Vagina (tissue), 2 donors: ENCODE results near the gene CCNE1. TPM values are rescaled to one million over a fixed set of nuclear protein-coding genes. Genes with fewer than 3 reads are reported as not detected.
"Not testable (repeated sequence)": the region's sequence is repeated elsewhere in the genome, so short reads cannot be mapped to it uniquely, and the experiment has no call there.

ENCODE experiments used
- DNase-seq, 2 donors: peaks; one replicate each; pipeline ENCODE4 v3.0.0-alpha.2; 2017; ENCODE audit errors: extremely low spot score in 2 of 2
- H3K27ac ChIP-seq: fragments of 200-600 bp; sonication (generic); one replicate; pipeline ENCODE4 v1.5.1; 2019
- H3K27me3 ChIP-seq: fragments of 200-600 bp; sonication (generic); one replicate; pipeline ENCODE4 v1.5.1; 2019
- H3K36me3 ChIP-seq, 2 donors: fragments of 200-600 bp; sonication (generic); one replicate each; pipeline ENCODE4 v1.5.1; 2017 to 2019
- H3K4me1 ChIP-seq: fragments of 200-600 bp; sonication (generic); one replicate; pipeline ENCODE4 v1.5.1; 2019
- H3K4me3 ChIP-seq, 2 donors: fragments of 200-600 bp; sonication (generic); 1 replicate in 1 of 2; 2 replicates in 1 of 2; pipeline ENCODE4 v1.5.1; 2016 to 2019
- H3K9me3 ChIP-seq: fragments of 200-600 bp; sonication (generic); one replicate; pipeline ENCODE4 v1.5.1; 2019
- CTCF ChIP-seq, 3 experiments: fragments of 450-650 bp in 2 of 3; fragments of 200-600 bp in 1 of 3; sonication (generic) in 1 of 3; IDR thresholded peaks; one replicate each; pipeline ENCODE4 v1.5.1; 2017 to 2019; ENCODE audit warnings: antibody characterized with exemption in 3 of 3, mild to moderate bottlenecking in 2 of 3, moderate library complexity in 2 of 3
- POLR2A ChIP-seq, 2 donors: fragments of 450-650 bp; IDR thresholded peaks; one replicate each; pipeline ENCODE4 v1.6.1; 2017; ENCODE audit warnings: antibody characterized with exemption in 2 of 2, mild to moderate bottlenecking in 2 of 2, moderate library complexity in 2 of 2
- POLR2AphosphoS5 ChIP-seq, 2 donors: sonication (generic); formaldehyde crosslinking; IDR thresholded peaks; one replicate each; pipeline ENCODE4 v1.9.0; 2017; ENCODE audit warnings: antibody characterized with exemption in 2 of 2, mild to moderate bottlenecking in 2 of 2, low read depth in 1 of 2; ENCODE audit not compliant: insufficient read depth in 1 of 2
- intact Hi-C: fragments of 100-400 bp; cut with DNase I; formaldehyde crosslinking; loops from one replicate; pipeline ENCODE4 v1.15.1; 2023
- total RNA-seq: library from RNA; depleted of rRNA; stranded (reverse); fragments of >200 nt; gene quantifications from one replicate; pipeline ENCODE4 v1.2.3, GENCODE V29; 2016

CCNE1 gene
- total RNA-seq, 1 donor from 2014 or later, result 3.2 TPM

- Histone ChIP-seq H3K4me3 (no peak overlapping the region), H3K27ac (no peak overlapping the region), H3K9me3 (no peaks in the 10 kb centered on the region), H3K27me3 (no peaks in the 10 kb centered on the region), H3K36me3 (no peaks in the 10 kb centered on the region), H3K4me1 (no peaks in the 10 kb centered on the region)
- intact Hi-C loops, result no loop called here
- no peak for DNase-seq
- no peak for TF ChIP-seq CTCF (IDR thresholded peaks at IDR 0.05)
- no peak for TF ChIP-seq POLR2AphosphoS5 (IDR thresholded peaks at IDR 0.05; ENCODE audit: insufficient read depth in 1 of 2, low read depth in 1 of 2)
- no peak for TF ChIP-seq POLR2A (IDR thresholded peaks at IDR 0.05)
Measured at GRCh38 chr19:29819986-29820385, 8.2 kb downstream of the CCNE1 start.

- intact Hi-C loops, result no loop called here
- TF ChIP-seq POLR2AphosphoS5 (IDR thresholded peaks at IDR 0.05; ENCODE audit: insufficient read depth in 1 of 2, low read depth in 1 of 2), result no peak
- no peak for TF ChIP-seq CTCF (IDR thresholded peaks at IDR 0.05)
- no peak for DNase-seq
Measured at GRCh38 chr19:29823581-29824330, 12.0 kb downstream of the CCNE1 start.

GRCh38 chr19:29825263-29825662, 13.5 kb downstream of the CCNE1 start:
- H3K4me1 ChIP-seq, result not testable (repeated sequence)

More at GRCh38 chr19:29823581-29824330, 12.0 kb downstream of the CCNE1 start:
- Histone ChIP-seq H3K9me3 (no peaks in the 10 kb centered on the region), H3K27ac (no peak overlapping the region), H3K4me3 (no peak overlapping the region), H3K4me1 (no peaks in the 10 kb centered on the region), H3K27me3 (no peaks in the 10 kb centered on the region), H3K36me3 (no peaks in the 10 kb centered on the region)

GRCh38 chr19:29831041-29831548, 19.3 kb downstream of the CCNE1 start:
- no peak for DNase-seq
- Histone ChIP-seq H3K36me3 (no peaks in the 10 kb centered on the region), H3K4me3 (no peak overlapping the region), H3K4me1 (no peaks in the 10 kb centered on the region), H3K9me3 (no peaks in the 10 kb centered on the region), H3K27ac (no peak overlapping the region), H3K27me3 (no peaks in the 10 kb centered on the region)
- intact Hi-C loops, result no loop called here
- no peak for TF ChIP-seq CTCF (IDR thresholded peaks at IDR 0.05)
- no peak for TF ChIP-seq POLR2A (IDR thresholded peaks at IDR 0.05)
- no peak for TF ChIP-seq POLR2AphosphoS5 (IDR thresholded peaks at IDR 0.05; ENCODE audit: insufficient read depth in 1 of 2, low read depth in 1 of 2)

More at GRCh38 chr19:29825263-29825662, 13.5 kb downstream of the CCNE1 start:
- H3K9me3 ChIP-seq, H3K36me3 ChIP-seq, DNase-seq, intact Hi-C loops, H3K27ac ChIP-seq, H3K4me3 ChIP-seq, H3K27me3 ChIP-seq: not testable (repeated sequence)

- H3K27ac ChIP-seq, result no peak overlapping the region
Measured at GRCh38 chr19:29831686-29832085, 19.9 kb downstream of the CCNE1 start.

More at GRCh38 chr19:29831686-29832085, 19.9 kb downstream of the CCNE1 start:
- no peaks in the 10 kb centered on the region for H3K36me3 ChIP-seq
- H3K9me3 ChIP-seq, result no peaks in the 10 kb centered on the region
- TF ChIP-seq POLR2A (IDR thresholded peaks at IDR 0.05) (no peak), CTCF (IDR thresholded peaks at IDR 0.05) (no peak), POLR2AphosphoS5 (IDR thresholded peaks at IDR 0.05; ENCODE audit: insufficient read depth in 1 of 2, low read depth in 1 of 2) (no peak)
- no peak overlapping the region for H3K4me3 ChIP-seq
- intact Hi-C loops, result no loop called here
- DNase-seq, result no peak
- H3K27me3 ChIP-seq, result no peaks in the 10 kb centered on the region
- H3K4me1 ChIP-seq, result no peaks in the 10 kb centered on the region
